ENCODE results near the gene ACTMAP. TPM values are rescaled to one million over a fixed set of nuclear protein-coding genes. Genes with fewer than 3 reads are reported as not detected.
A peak's percentile ranks its signal among the peaks of the same experiment; 100 is the strongest.

ACTMAP gene
- total and polyA plus RNA-seq, 2 of the 13 experiments (the other 11 are each of a cell fraction or from before 2014, with no cell fraction given), result 2.2 to 7.9 TPM

DNA sequence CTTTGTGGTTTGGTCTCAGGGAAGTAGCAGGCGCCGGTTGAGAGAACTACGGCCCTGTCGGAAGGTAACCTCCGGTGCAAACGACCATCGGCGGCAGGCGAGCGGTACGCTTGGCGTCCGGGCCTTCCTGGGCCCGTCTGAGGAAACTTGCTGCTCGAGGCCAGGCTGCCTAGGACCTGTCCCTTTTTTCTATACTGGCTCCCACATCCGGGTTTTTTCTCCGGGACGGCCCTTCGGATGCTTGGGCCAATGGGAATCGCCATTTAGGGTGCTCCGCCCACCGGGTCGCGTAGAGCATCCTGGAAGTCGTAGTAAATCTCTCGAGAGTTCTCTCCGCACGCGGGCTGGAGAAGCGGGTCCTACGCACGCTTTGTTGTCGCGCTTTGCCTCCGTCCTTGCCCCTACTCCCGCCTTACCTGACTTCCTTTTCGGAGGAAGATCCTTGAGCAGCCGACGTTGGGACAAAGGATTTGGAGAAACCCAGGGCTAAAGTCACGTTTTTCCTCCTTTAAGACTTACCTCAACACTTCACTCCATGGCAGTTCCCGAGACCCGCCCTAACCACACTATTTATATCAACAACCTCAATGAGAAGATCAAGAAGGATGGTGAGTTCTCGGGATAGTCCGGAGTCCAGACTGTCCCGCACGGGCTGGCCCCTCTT is 729 bp upstream of the ACTMAP start, which contains the start of gene SNRPA (continued):
- TF ChIP-seq, protein P1, sequence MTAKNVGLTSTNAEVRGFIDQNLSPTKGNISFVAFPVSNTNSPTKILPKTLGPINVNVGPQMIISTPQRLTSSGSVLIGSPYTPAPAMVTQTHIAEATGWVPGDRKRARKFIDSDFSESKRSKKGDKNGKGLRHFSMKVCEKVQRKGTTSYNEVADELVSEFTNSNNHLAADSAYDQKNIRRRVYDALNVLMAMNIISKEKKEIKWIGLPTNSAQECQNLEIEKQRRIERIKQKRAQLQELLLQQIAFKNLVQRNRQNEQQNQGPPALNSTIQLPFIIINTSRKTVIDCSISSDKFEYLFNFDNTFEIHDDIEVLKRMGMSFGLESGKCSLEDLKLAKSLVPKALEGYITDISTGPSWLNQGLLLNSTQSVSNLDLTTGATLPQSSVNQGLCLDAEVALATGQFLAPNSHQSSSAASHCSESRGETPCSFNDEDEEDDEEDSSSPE (CRISPR knock-in tag; IDR thresholded peaks at IDR 0.05), result no peak; the same call in 1 of the 2 replicates
- TF ChIP-seq TRIM24 (CRISPR knock-in tag; IDR thresholded peaks at IDR 0.05) (no peak), KDM2A (CRISPR knock-in tag; IDR thresholded peaks at IDR 0.05; ENCODE audit: borderline replicate concordance, low read depth) (peak; percentile 16; the same call in 1 of the 2 replicates), KLF6 (CRISPR knock-in tag; IDR thresholded peaks at IDR 0.05) (no peak), ZNF326 (CRISPR knock-in tag; IDR thresholded peaks at IDR 0.05; ENCODE audit: borderline replicate concordance) (no peak), ZNF777 (CRISPR knock-in tag; IDR thresholded peaks at IDR 0.05) (peak; percentile 14; the same call in 1 of the 2 replicates), HOXA5 (CRISPR knock-in tag; IDR thresholded peaks at IDR 0.05) (no peak), SP140L (CRISPR knock-in tag; IDR thresholded peaks at IDR 0.05; ENCODE audit: borderline replicate concordance) (no peak), ZNF124 (CRISPR knock-in tag; IDR thresholded peaks at IDR 0.05) (0 out of 2 replicates have a peak, but pooled peaks have one; percentile 35), EZH2 (conservative IDR thresholded peaks at IDR 0.05; ENCODE audit: low read depth, low read length) (no peak), ZNF256 (CRISPR knock-in tag; conservative IDR thresholded peaks at IDR 0.05) (no peak), ZNF570 (CRISPR knock-in tag; IDR thresholded peaks at IDR 0.05; ENCODE audit: borderline replicate concordance) (no peak), ZNF816 (CRISPR knock-in tag; IDR thresholded peaks at IDR 0.05; ENCODE audit: borderline replicate concordance) (0 out of 2 replicates have a peak, but pooled peaks have one; percentile 59), ZKSCAN5 (CRISPR knock-in tag; IDR thresholded peaks at IDR 0.05) (no peak), ZNF567 (CRISPR knock-in tag; IDR thresholded peaks at IDR 0.05; ENCODE audit: borderline replicate concordance) (no peak), KLF9 (CRISPR knock-in tag; IDR thresholded peaks at IDR 0.05; ENCODE audit: low read depth) (no peak), CHD2 (IDR thresholded peaks at IDR 0.05; ENCODE audit: low read depth, low read length) (peak; percentile 89), SALL1 (CRISPR knock-in tag; IDR thresholded peaks at IDR 0.05) (no peak; the same call in 1 of the 2 replicates), NFE2L2 (IDR thresholded peaks at IDR 0.05; ENCODE audit: low read length) (no peak), ZNF792 (CRISPR knock-in tag; IDR thresholded peaks at IDR 0.05) (no peak), ZNF24 (IDR thresholded peaks at IDR 0.05) (no peak), FOXM1 (CRISPR knock-in tag; IDR thresholded peaks at IDR 0.05) (no peak), ZNF136 (CRISPR knock-in tag; IDR thresholded peaks at IDR 0.05; ENCODE audit: low read depth) (no peak), NCOA5 (CRISPR knock-in tag; IDR thresholded peaks at IDR 0.05) (no peak), GLI4 (CRISPR knock-in tag; IDR thresholded peaks at IDR 0.05; ENCODE audit: borderline replicate concordance) (no peak), PHB2 (IDR thresholded peaks at IDR 0.05; ENCODE audit: partially characterized antibody) (no peak), HNRNPL (IDR thresholded peaks at IDR 0.05; ENCODE audit: low read depth, low read length) (no peak), SRSF1 (optimal IDR thresholded peaks at IDR 0.05; ENCODE audit: low read depth, low read length) (no peak), ZNF7 (CRISPR knock-in tag; IDR thresholded peaks at IDR 0.05) (no peak), ZMYM2 (CRISPR knock-in tag; IDR thresholded peaks at IDR 0.05) (no peak)
- TF ChIP-seq, protein P2, sequence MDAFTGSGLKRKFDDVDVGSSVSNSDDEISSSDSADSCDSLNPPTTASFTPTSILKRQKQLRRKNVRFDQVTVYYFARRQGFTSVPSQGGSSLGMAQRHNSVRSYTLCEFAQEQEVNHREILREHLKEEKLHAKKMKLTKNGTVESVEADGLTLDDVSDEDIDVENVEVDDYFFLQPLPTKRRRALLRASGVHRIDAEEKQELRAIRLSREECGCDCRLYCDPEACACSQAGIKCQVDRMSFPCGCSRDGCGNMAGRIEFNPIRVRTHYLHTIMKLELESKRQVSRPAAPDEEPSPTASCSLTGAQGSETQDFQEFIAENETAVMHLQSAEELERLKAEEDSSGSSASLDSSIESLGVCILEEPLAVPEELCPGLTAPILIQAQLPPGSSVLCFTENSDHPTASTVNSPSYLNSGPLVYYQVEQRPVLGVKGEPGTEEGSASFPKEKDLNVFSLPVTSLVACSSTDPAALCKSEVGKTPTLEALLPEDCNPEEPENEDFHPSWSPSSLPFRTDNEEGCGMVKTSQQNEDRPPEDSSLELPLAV (CRISPR knock-in tag; conservative IDR thresholded peaks at IDR 0.05; ENCODE audit: low read depth), result no peak
- TF ChIP-seq, protein P3, sequence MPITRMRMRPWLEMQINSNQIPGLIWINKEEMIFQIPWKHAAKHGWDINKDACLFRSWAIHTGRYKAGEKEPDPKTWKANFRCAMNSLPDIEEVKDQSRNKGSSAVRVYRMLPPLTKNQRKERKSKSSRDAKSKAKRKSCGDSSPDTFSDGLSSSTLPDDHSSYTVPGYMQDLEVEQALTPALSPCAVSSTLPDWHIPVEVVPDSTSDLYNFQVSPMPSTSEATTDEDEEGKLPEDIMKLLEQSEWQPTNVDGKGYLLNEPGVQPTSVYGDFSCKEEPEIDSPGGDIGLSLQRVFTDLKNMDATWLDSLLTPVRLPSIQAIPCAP (CRISPR knock-in tag; IDR thresholded peaks at IDR 0.05; ENCODE audit: low read depth), result no peak
